ENCODE results near the gene NHLH1.

The NHLH1 gene

GRCh38 chr1:160338580-160338979 lies 28.3 kb upstream of the NHLH1 start:
- TF ChIP-seq CTCF (IDR thresholded peaks at IDR 0.05; ENCODE audit: low read depth, low read length): no peak
- H3K4me3 ChIP-seq (ENCODE audit: low read depth, low read length): no peak overlapping the region

GRCh38 chr1:160340146-160340545 lies 26.7 kb upstream of the NHLH1 start:
- H3K4me3 ChIP-seq (ENCODE audit: low read depth, low read length): no peak overlapping the region
- no peak for TF ChIP-seq CTCF (IDR thresholded peaks at IDR 0.05; ENCODE audit: low read depth, low read length)

GRCh38 chr1:160340866-160341265 lies 26.0 kb upstream of the NHLH1 start:
- peak overlapping the region; percentile 27 for H3K4me3 ChIP-seq (ENCODE audit: low read depth, low read length)
- TF ChIP-seq CTCF (IDR thresholded peaks at IDR 0.05; ENCODE audit: low read depth, low read length): no peak

- H3K4me3 ChIP-seq (ENCODE audit: low read depth, low read length): peak overlapping the region; percentile 76
- no peak for TF ChIP-seq CTCF (IDR thresholded peaks at IDR 0.05; ENCODE audit: low read depth, low read length)
Observed at GRCh38 chr1:160342526-160342925, 24.3 kb upstream of the NHLH1 start.

GRCh38 chr1:160342953-160343869 lies 23.7 kb upstream of the NHLH1 start, which contains the start of the genes COPA and NCSTN:
COPA (minus strand) TSS chr1:160343250; CDS start chr1:160343170, 80 bp downstream.
NCSTN (plus strand) TSS chr1:160343383; CDS start chr1:160343397, 14 bp downstream.
- no peak for TF ChIP-seq CTCF (IDR thresholded peaks at IDR 0.05; ENCODE audit: low read depth, low read length)

GRCh38 chr1:160344241-160344640 lies 22.6 kb upstream of the NHLH1 start:
- peak overlapping the region; percentile 76 for H3K4me3 ChIP-seq (ENCODE audit: low read depth, low read length)
- no peak for TF ChIP-seq CTCF (IDR thresholded peaks at IDR 0.05; ENCODE audit: low read depth, low read length)

More at GRCh38 chr1:160342953-160343869, 23.7 kb upstream of the NHLH1 start, which contains the start of the genes COPA and NCSTN:
- H3K4me3 ChIP-seq (ENCODE audit: low read depth, low read length): peak within 1 kb of the TSS; percentile 76

- no peak for TF ChIP-seq CTCF (IDR thresholded peaks at IDR 0.05; ENCODE audit: low read depth, low read length)
- H3K4me3 ChIP-seq (ENCODE audit: low read depth, low read length): no peak overlapping the region
Observed at GRCh38 chr1:160344936-160345335, 21.9 kb upstream of the NHLH1 start.

Data from WI38 (cell line).